H9 (cell line): ENCODE data around the gene TIGD6. TPM values are rescaled to one million over a fixed set of nuclear protein-coding genes. Genes with fewer than 3 reads are reported as not detected.

ENCODE experiments used
- DNase-seq: peaks from one replicate; pipeline ENCODE4 v3.0.0-alpha.2; 2017
- H2AFZ ChIP-seq: one replicate; pipeline ENCODE4 v1.6.1; 2013; ENCODE audit warnings: mild to moderate bottlenecking, low read length, control low read depth, moderate library complexity
- H2AK5ac ChIP-seq: 2 replicates; pipeline ENCODE4 v1.6.1; 2013; ENCODE audit warnings: low read length, control low read depth, mixed read lengths; ENCODE audit not compliant: insufficient read length
- H2BK120ac ChIP-seq: one replicate; pipeline ENCODE4 v1.6.1; 2013; ENCODE audit warnings: low read depth, mild to moderate bottlenecking, low read length, control low read depth, inconsistent platforms; ENCODE audit not compliant: poor library complexity, severe bottlenecking
- H2BK12ac ChIP-seq: 2 replicates; pipeline ENCODE4 v1.6.1; 2013; ENCODE audit warnings: low read length, control low read depth, mixed read lengths, low read depth; ENCODE audit not compliant: insufficient read length
- H2BK15ac ChIP-seq: 2 replicates; pipeline ENCODE4 v1.6.1; 2013; ENCODE audit warnings: low read depth, low read length, control low read depth
- H2BK20ac ChIP-seq: one replicate; pipeline ENCODE4 v1.6.1; 2013; ENCODE audit warnings: low read depth, mild to moderate bottlenecking, low read length, control low read depth, inconsistent platforms; ENCODE audit not compliant: poor library complexity, severe bottlenecking
- H2BK5ac ChIP-seq: 2 replicates; pipeline ENCODE4 v1.6.1; 2013; ENCODE audit warnings: low read length, control low read depth, mixed read lengths; ENCODE audit not compliant: insufficient read length
- H3K14ac ChIP-seq: 2 replicates; pipeline ENCODE4 v1.6.1; 2013; ENCODE audit warnings: low read length, control low read depth; ENCODE audit not compliant: insufficient read depth
- H3K18ac ChIP-seq: 2 replicates; pipeline ENCODE4 v1.6.1; 2013; ENCODE audit warnings: low read depth, mild to moderate bottlenecking, mixed read lengths, low read length, control low read depth; ENCODE audit not compliant: insufficient read length
- H3K23ac ChIP-seq: 2 replicates; pipeline ENCODE4 v1.6.1; 2013; ENCODE audit warnings: low read length, control low read depth, mixed read lengths, low read depth; ENCODE audit not compliant: insufficient read length
- H3K23me2 ChIP-seq: 2 replicates; pipeline ENCODE4 v1.6.1; 2013; ENCODE audit warnings: low read depth, mild to moderate bottlenecking, mixed read lengths, low read length, control low read depth; ENCODE audit not compliant: insufficient read length, poor library complexity, severe bottlenecking
- H3K27ac ChIP-seq: 2 replicates; pipeline ENCODE4 v1.5.1; 2013; ENCODE audit warnings: low read length, control low read depth, mixed read lengths, low read depth; ENCODE audit not compliant: insufficient read length
- H3K27me3 ChIP-seq: 2 replicates; pipeline ENCODE4 v1.6.1; 2013; ENCODE audit warnings: low read length, control low read depth, inconsistent platforms; ENCODE audit not compliant: insufficient read depth
- H3K4ac ChIP-seq: 2 replicates; pipeline ENCODE4 v1.6.1; 2013; ENCODE audit warnings: low read depth, mild to moderate bottlenecking, control low read depth, inconsistent platforms, low read length, moderate library complexity
- H3K4me1 ChIP-seq: 2 replicates; pipeline ENCODE4 v1.6.1; 2013; ENCODE audit warnings: low read length, control low read depth, inconsistent platforms; ENCODE audit not compliant: insufficient read depth
- H3K4me2 ChIP-seq: 2 replicates; pipeline ENCODE4 v1.6.1; 2013; ENCODE audit warnings: low read length, control low read depth, mixed read lengths; ENCODE audit not compliant: insufficient read length, insufficient read depth
- H3K56ac ChIP-seq: 2 replicates; pipeline ENCODE4 v1.6.1; 2013; ENCODE audit warnings: low read depth, mild to moderate bottlenecking, mixed read lengths, low read length, control low read depth; ENCODE audit not compliant: insufficient read length
- H3K79me1 ChIP-seq: 2 replicates; pipeline ENCODE4 v1.6.1; 2013; ENCODE audit warnings: low read depth, mild to moderate bottlenecking, moderate library complexity, low read length, control low read depth, inconsistent platforms; ENCODE audit not compliant: insufficient read depth, poor library complexity, severe bottlenecking
- H3K79me2 ChIP-seq: 2 replicates; pipeline ENCODE4 v1.6.1; 2013; ENCODE audit warnings: low read length, control low read depth, inconsistent platforms; ENCODE audit not compliant: insufficient read depth
- H3K9ac ChIP-seq: 2 replicates; pipeline ENCODE4 v1.6.1; 2013; ENCODE audit warnings: low read length, control low read depth, mixed read lengths; ENCODE audit not compliant: insufficient read length; ENCODE audit errors: extremely low read depth
- H3K9me3 ChIP-seq: one replicate; pipeline ENCODE4 v1.6.1; 2013; ENCODE audit warnings: low read depth, low read length, inconsistent platforms; ENCODE audit not compliant: control insufficient read depth
- H3T11ph ChIP-seq: one replicate; pipeline ENCODE4 v1.6.1; 2013; ENCODE audit warnings: mild to moderate bottlenecking, low read length, control low read depth, inconsistent platforms
- H4K20me1 ChIP-seq: one replicate; pipeline ENCODE4 v1.6.1; 2013; ENCODE audit not compliant: control insufficient read depth, insufficient read length, insufficient read depth
- H4K5ac ChIP-seq: 2 replicates; pipeline ENCODE4 v1.6.1; 2013; ENCODE audit warnings: low read depth, mild to moderate bottlenecking, mixed read lengths, low read length, control low read depth; ENCODE audit not compliant: insufficient read length
- H4K8ac ChIP-seq: replicated peaks from 2 replicates; pipeline ENCODE4 v1.6.1; 2013; ENCODE audit warnings: low read length, control low read depth, mixed read lengths, low read depth; ENCODE audit not compliant: insufficient read length
- H4K91ac ChIP-seq: 2 replicates; pipeline ENCODE4 v1.6.1; 2013; ENCODE audit warnings: low read depth, mild to moderate bottlenecking, moderate library complexity, mixed read lengths, low read length, control low read depth; ENCODE audit not compliant: insufficient read length
- H3K27ac Mint-ChIP-seq, 3 experiments: 2 replicates in 2 of 3; 3 replicates in 1 of 3; pipeline ENCODE4 v1.8.0; 2020 to 2021; ENCODE audit warnings: mixed read lengths in 3 of 3, mild to moderate bottlenecking in 1 of 3, moderate library complexity in 1 of 3
- H3K27me3 Mint-ChIP-seq: 2 replicates; pipeline ENCODE4 v1.8.0; 2021; ENCODE audit warnings: low read depth, mild to moderate bottlenecking, moderate library complexity, mixed read lengths
- H3K36me3 Mint-ChIP-seq, 3 experiments: 2 replicates in 2 of 3; 3 replicates in 1 of 3; pipeline ENCODE4 v1.8.0; 2020 to 2021; ENCODE audit warnings: low read depth in 3 of 3, mixed read lengths in 3 of 3; ENCODE audit not compliant: insufficient read depth in 1 of 3
- H3K4me1 Mint-ChIP-seq, 2 experiments: 2 replicates each; pipeline ENCODE4 v1.8.0; 2020; ENCODE audit warnings: mixed read lengths in 2 of 2
- H3K4me3 Mint-ChIP-seq, 2 experiments: 2 replicates in 1 of 2; 3 replicates in 1 of 2; pipeline ENCODE4 v1.8.0; 2020 to 2021; ENCODE audit warnings: mild to moderate bottlenecking in 2 of 2, mixed read lengths in 2 of 2, moderate library complexity in 1 of 2
- H3K9me3 Mint-ChIP-seq, 2 experiments: 2 replicates in 1 of 2; 3 replicates in 1 of 2; pipeline ENCODE4 v1.8.0; 2020; ENCODE audit warnings: mild to moderate bottlenecking in 2 of 2, mixed read lengths in 2 of 2, moderate library complexity in 1 of 2
- WGBS: extraction: QIAGEN DNeasy Blood & Tissue Kit; methylation state at CpG from one replicate; pipeline ENCODE4 v1.1.7; 2013; ENCODE audit warnings: missing lambda C conversion rate, low lambda C conversion rate, mixed read lengths; ENCODE audit not compliant: insufficient read length; ENCODE audit errors: extremely low coverage; 5-methylcytosine and 5-hydroxymethylcytosine counted together
- total RNA-seq: library from RNA; stranded (reverse); gene quantifications from 2 replicates; pipeline ENCODE4 v1.2.1, GENCODE V29; 2021
- TF ChIP-seq, protein P1 (sequence below): fragments of 200-600 bp; sonication (generic); conservative IDR thresholded peaks from 3 replicates; pipeline ENCODE4 v1.8.0; 2021; ENCODE audit warnings: antibody characterized with exemption, mild to moderate bottlenecking

Gene TIGD6
- total RNA-seq, 1 experiment from 2014 or later = 1.8 TPM

DNA sequence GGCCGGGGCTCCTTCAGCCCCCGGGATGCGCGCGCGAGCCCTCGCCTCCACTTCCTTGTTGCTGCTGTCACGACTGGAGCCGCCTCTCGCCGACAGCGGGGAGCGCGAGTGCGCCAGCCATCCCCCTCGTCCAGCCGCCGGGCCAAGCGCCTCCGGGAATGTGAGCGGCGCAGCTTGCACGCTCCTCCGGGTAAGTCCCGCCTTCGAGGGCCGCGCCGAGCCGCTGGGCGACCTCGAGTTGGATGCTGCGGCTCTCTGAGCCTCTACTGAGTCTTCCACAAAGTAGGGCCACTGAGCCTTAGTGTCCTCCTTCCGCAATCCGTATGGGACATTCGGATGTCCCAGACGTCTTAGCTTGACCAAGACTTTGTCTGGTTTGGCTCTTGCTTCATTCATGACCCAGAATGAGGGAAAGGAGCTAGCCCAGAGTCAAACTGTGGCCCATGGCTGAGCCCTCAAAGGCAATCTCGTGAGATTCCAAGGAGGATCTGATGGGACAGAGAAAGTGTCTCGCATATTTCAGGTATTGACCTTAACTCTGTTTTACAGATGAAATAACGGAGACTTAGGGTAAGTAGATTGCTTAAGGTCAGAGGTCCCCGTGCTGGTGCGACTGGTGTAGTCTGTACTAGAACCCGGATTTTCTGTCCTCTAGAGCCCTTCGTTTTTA lies 671 bp upstream of the TIGD6 start:
- H3K9me3 Mint-ChIP-seq = no peaks in the 10 kb centered on the region; a peak in 1 of 5 replicates
- TF ChIP-seq, protein P1, sequence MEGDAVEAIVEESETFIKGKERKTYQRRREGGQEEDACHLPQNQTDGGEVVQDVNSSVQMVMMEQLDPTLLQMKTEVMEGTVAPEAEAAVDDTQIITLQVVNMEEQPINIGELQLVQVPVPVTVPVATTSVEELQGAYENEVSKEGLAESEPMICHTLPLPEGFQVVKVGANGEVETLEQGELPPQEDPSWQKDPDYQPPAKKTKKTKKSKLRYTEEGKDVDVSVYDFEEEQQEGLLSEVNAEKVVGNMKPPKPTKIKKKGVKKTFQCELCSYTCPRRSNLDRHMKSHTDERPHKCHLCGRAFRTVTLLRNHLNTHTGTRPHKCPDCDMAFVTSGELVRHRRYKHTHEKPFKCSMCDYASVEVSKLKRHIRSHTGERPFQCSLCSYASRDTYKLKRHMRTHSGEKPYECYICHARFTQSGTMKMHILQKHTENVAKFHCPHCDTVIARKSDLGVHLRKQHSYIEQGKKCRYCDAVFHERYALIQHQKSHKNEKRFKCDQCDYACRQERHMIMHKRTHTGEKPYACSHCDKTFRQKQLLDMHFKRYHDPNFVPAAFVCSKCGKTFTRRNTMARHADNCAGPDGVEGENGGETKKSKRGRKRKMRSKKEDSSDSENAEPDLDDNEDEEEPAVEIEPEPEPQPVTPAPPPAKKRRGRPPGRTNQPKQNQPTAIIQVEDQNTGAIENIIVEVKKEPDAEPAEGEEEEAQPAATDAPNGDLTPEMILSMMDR = no peak
- Histone ChIP-seq H2AFZ (no peak overlapping the region), H3K4me2 (peak overlapping the region; percentile 95), H4K91ac (no peak overlapping the region), H4K8ac (no peak overlapping the region), H3K18ac (no peak overlapping the region), H3T11ph (no peak overlapping the region), H2BK5ac (no peak overlapping the region), H2BK20ac (no peak overlapping the region), H3K56ac (no peak overlapping the region), H4K5ac (no peak overlapping the region), H2BK15ac (no peak overlapping the region), H2BK120ac (no peak overlapping the region), H4K20me1 (no peaks in the 10 kb centered on the region), H3K9me3 (no peaks in the 10 kb centered on the region), H3K4me1 (peaks cover 2% of the 10 kb centered on the region; the same call in 1 of the 2 replicates), H3K79me1 (no peaks in the 10 kb centered on the region), H2BK12ac (no peak overlapping the region), H3K23me2 (peaks cover 13% of the 10 kb centered on the region), H3K27ac (no peak overlapping the region), H3K23ac (no peak overlapping the region), H3K9ac (peak overlapping the region; percentile 79), H3K14ac (peak overlapping the region; percentile 89), H2AK5ac (no peak overlapping the region), H3K27me3 (no peaks in the 10 kb centered on the region), H3K4ac (no peak overlapping the region), H3K79me2 (no peaks in the 10 kb centered on the region; the same call in 1 of the 2 replicates)
- peak overlapping the region; percentile 88 to 95 for H3K4me3 Mint-ChIP-seq
- peaks cover 19 to 23% of the 10 kb centered on the region in 2 experiments for H3K4me1 Mint-ChIP-seq
- WGBS = no CpG with 5 or more reads among the region's 44 CpGs
- H3K27me3 Mint-ChIP-seq = no peaks in the 10 kb centered on the region
- peaks cover 11 to 15% (median 14%) of the 10 kb centered on the region in 3 experiments; a peak in 6 of 7 replicates for H3K36me3 Mint-ChIP-seq
- peak overlapping the region in 1 of 3 experiments; percentile 77; a peak in 1 of 7 replicates for H3K27ac Mint-ChIP-seq
- peak; percentile 39 for DNase-seq
